GM12878 (cell line): Measurements from ENCODE around the gene RASSF8. TPM values are rescaled to one million over a fixed set of nuclear protein-coding genes. Genes with fewer than 3 reads are reported as not detected.

Experiments used
- ATAC-seq: fragments of 200-7000 bp; cut with Tn5 transposase; 3 replicates; pipeline ENCODE4 v1.9.1; 2020; ENCODE audit warnings: mild to moderate bottlenecking, moderate library complexity
- BruUV-seq: library from RNA; stranded (reverse); fragments of 400-500 nt; replicated peaks from 2 replicates; lab custom pipeline; 2021; lab: Mats Ljungman, UMichigan
- CTCF ChIA-PET: fragments of 300-600 bp; sonication (Branson Sonifier 250); formaldehyde crosslinking; extraction: SDS; loops from one replicate; lab custom pipeline; 2021; ENCODE audit warnings: inconsistent platforms; lab: Yijun Ruan, JAX
- POLR2A ChIA-PET: fragments of 350-600 bp; formaldehyde crosslinking; extraction: SDS; loops from one replicate; lab custom pipeline; 2021; ENCODE audit warnings: inconsistent platforms; lab: Charles Lee
- RAD21 ChIA-PET: fragments of 300-600 bp; sonication (Branson Sonifier 250); formaldehyde crosslinking; loops from one replicate; lab custom pipeline; 2023; ENCODE audit warnings: antibody characterized with exemption; ENCODE audit not compliant: unreplicated experiment; lab: Charles Lee
- SMC1A ChIA-PET: fragments of 300-600 bp; sonication (Branson Sonifier 250); formaldehyde crosslinking; loops from one replicate; lab custom pipeline; 2023; ENCODE audit not compliant: unreplicated experiment, uncharacterized antibody; lab: Charles Lee
- DNase-seq: peaks from one replicate; pipeline ENCODE4 v3.0.0-alpha.2; 2011; ENCODE audit warnings: low read depth, low spot score
- FAIRE-seq: peaks from 3 replicates; lab custom pipeline; 2011; peaks lifted over from hg19 to GRCh38; lab: Jason Lieb, UNC
- H2AFZ ChIP-seq: 2 replicates; pipeline ENCODE4 v1.6.0; 2011; ENCODE audit warnings: low read depth, low read length, control low read depth; ENCODE audit not compliant: control insufficient read depth
- H3K27ac ChIP-seq: 2 replicates; pipeline ENCODE4 v1.5.1; 2011; ENCODE audit warnings: control low read depth; ENCODE audit not compliant: control insufficient read depth, insufficient read depth
- H3K27me3 ChIP-seq, 2 experiments: replicated peaks in 1 of 2; 2 replicates each; pipeline versions ENCODE4 v1.6.0 to v1.6.1; 2011; ENCODE audit warnings: low read length in 1 of 2; ENCODE audit not compliant: control insufficient read depth in 2 of 2, insufficient read depth in 2 of 2
- H3K36me3 ChIP-seq, 2 experiments: 2 replicates each; pipeline ENCODE4 v1.5.1; 2011; ENCODE audit warnings: low read length in 1 of 2; ENCODE audit not compliant: control insufficient read depth in 2 of 2, insufficient read depth in 2 of 2
- H3K4me1 ChIP-seq: 2 replicates; pipeline ENCODE4 v1.6.1; 2011; ENCODE audit warnings: mild to moderate bottlenecking, low read length, moderate library complexity, mixed read lengths; ENCODE audit not compliant: control insufficient read depth, insufficient read depth
- H3K4me2 ChIP-seq: 2 replicates; pipeline ENCODE4 v1.6.0; 2011; ENCODE audit warnings: control low read depth; ENCODE audit not compliant: control insufficient read depth, insufficient read depth
- H3K4me3 ChIP-seq: fragments of 200-600 bp; sonication (generic); 2 replicates; pipeline ENCODE4 v1.5.1; 2016
- H3K79me2 ChIP-seq: 2 replicates; pipeline ENCODE4 v1.6.0; 2011; ENCODE audit warnings: low read length; ENCODE audit not compliant: control insufficient read depth, insufficient read depth
- H3K9ac ChIP-seq: 2 replicates; pipeline ENCODE4 v1.8.0; 2011; ENCODE audit warnings: low read length, control low read depth, mixed read lengths; ENCODE audit not compliant: control insufficient read depth, insufficient read depth
- H3K9me3 ChIP-seq: replicated peaks from 3 replicates; pipeline ENCODE4 v1.5.1; 2011; ENCODE audit warnings: mild to moderate bottlenecking, low read length; ENCODE audit not compliant: control insufficient read depth, insufficient read depth
- H4K20me1 ChIP-seq: 2 replicates; pipeline ENCODE4 v1.6.0; 2011; ENCODE audit not compliant: control insufficient read depth, insufficient read depth
- ASH2L ChIP-seq: fragments of 300-600, 200-600 bp; sonication (generic); IDR thresholded peaks from 2 replicates; pipeline ENCODE4 v1.6.1; 2017; ENCODE audit warnings: low read depth, mild to moderate bottlenecking, borderline replicate concordance
- HDAC6 ChIP-seq: fragments of 200-600 bp; sonication (generic); IDR thresholded peaks from one replicate; pipeline ENCODE4 v1.8.0; 2017; ENCODE audit warnings: antibody characterized with exemption; ENCODE audit not compliant: unreplicated experiment
- HSF1 ChIP-seq: fragments of 150-350 bp; IDR thresholded peaks from 2 replicates; pipeline ENCODE4 v1.6.1; 2014; ENCODE audit warnings: mild to moderate bottlenecking, low read depth, low read length
- IRF5 ChIP-seq: fragments of 450-650 bp; IDR thresholded peaks from 2 replicates; pipeline ENCODE4 v1.6.1; 2017; ENCODE audit warnings: borderline replicate concordance
- KDM1A ChIP-seq: fragments of 200-600 bp; sonication (generic); IDR thresholded peaks from 2 replicates; pipeline ENCODE4 v1.6.1; 2016; ENCODE audit warnings: borderline replicate concordance
- MYB ChIP-seq: fragments of 150-350 bp; IDR thresholded peaks from 2 replicates; pipeline ENCODE4 v1.6.1; 2014; ENCODE audit warnings: mild to moderate bottlenecking, low read depth, low read length, borderline replicate concordance
- MYC ChIP-seq: IDR thresholded peaks from 2 replicates; pipeline ENCODE4 v1.6.1; 2011; ENCODE audit warnings: mild to moderate bottlenecking, low read length, moderate library complexity, inconsistent platforms; ENCODE audit not compliant: insufficient read depth, insufficient replicate concordance, insufficient read length, severe bottlenecking
- NBN ChIP-seq: fragments of 450-650 bp; IDR thresholded peaks from 2 replicates; pipeline ENCODE4 v1.6.1; 2016
- NFIC ChIP-seq: IDR thresholded peaks from 2 replicates; pipeline ENCODE4 v1.6.1; 2012; ENCODE audit warnings: low read depth, mild to moderate bottlenecking, inconsistent platforms, low read length, moderate library complexity
- RAD21 ChIP-seq: IDR thresholded peaks from 2 replicates; pipeline ENCODE4 v1.6.1; 2011; ENCODE audit warnings: mild to moderate bottlenecking, low read depth, low read length, moderate library complexity; ENCODE audit not compliant: insufficient read depth
- SREBF2 ChIP-seq: IDR thresholded peaks from 2 replicates; pipeline ENCODE4 v1.6.1; 2012; ENCODE audit warnings: mild to moderate bottlenecking, low read length
- USF2 ChIP-seq: IDR thresholded peaks from 2 replicates; pipeline ENCODE4 v1.6.1; 2011; ENCODE audit warnings: low read depth, low read length, improper control_type of control experiment, borderline replicate concordance
- ZNF592 ChIP-seq: fragments of 450-650 bp; IDR thresholded peaks from 2 replicates; pipeline ENCODE4 v1.6.1; 2017; ENCODE audit warnings: mild to moderate bottlenecking, moderate library complexity
- WGBS: methylation state at CpG from one replicate; pipeline ENCODE4 v1.1.6; 2016; ENCODE audit warnings: low lambda C conversion rate; ENCODE audit not compliant: insufficient replicate concordance, insufficient coverage; ENCODE audit errors: missing lambda C conversion rate; 5-methylcytosine and 5-hydroxymethylcytosine counted together
- in situ Hi-C: fragments of 300-500 bp; cut with MboI; formaldehyde crosslinking; loops from 9 replicates; pipeline ENCODE4 v1.14.3; 2018; ENCODE audit warnings: mixed read lengths
- intact Hi-C: fragments of 100-400 bp; cut with micrococcal nuclease; formaldehyde crosslinking; loops from one replicate; pipeline ENCODE4 v1.14.2; 2022; ENCODE audit not compliant: unreplicated experiment
- polyA plus RNA-seq, 11 experiments: library from polyadenylated mRNA; depleted of rRNA in 4 of 11; unstranded in 6 of 11; stranded (reverse) in 5 of 11; fragments of >200 nt; fragmentation: Nextera tagmentation in 4 of 11; fragmentation: Illumina TruSeq in 1 of 11; extraction: Ambion mirVana in 4 of 11; extraction: Trizol in 1 of 11; gene quantifications; 1 replicate in 1 of 11; 2 replicates in 10 of 11; pipeline versions ENCODE4 v1.2.1 to v1.2.3, GENCODE V29; 2011 to 2016; ENCODE audit warnings: inconsistent platforms in 2 of 11, missing spikeins in 2 of 11, low read depth in 1 of 11
- total RNA-seq, 4 experiments: library from RNA; depleted of rRNA in 3 of 4; stranded (reverse); fragments of >200 nt in 3 of 4; fragmentation: Illumina TruSeq in 1 of 4; extraction: Trizol in 1 of 4; gene quantifications; 2 replicates each; pipeline versions ENCODE4 v1.2.1 to v1.2.3, GENCODE V29; 2013 to 2021

The RASSF8 gene
- total and polyA plus RNA-seq, 10 of the 15 experiments (the other 5 are each of a cell fraction or from before 2014, with no cell fraction given): 0.06 to 0.18 (median 0.08) TPM; not detected in 6

- ChIA-PET CTCF (interaction anchor here (0.7 to 7.8 kb wide), 32 partner anchors 8 to 578 kb away, joined by 3 to 74 read pairs (median 3); no protein-coding TSS in a partner anchor), RAD21 (interaction anchor here (0.7 to 5.7 kb wide), 20 partner anchors 22 to 591 kb away, joined by 3 to 29 read pairs (median 4); partner anchors contain the start of gene SSPN), POLR2A (interaction anchor here (0.5 to 1.2 kb wide), 3 partner anchors 8 to 218 kb away, joined by 3 to 4 read pairs (median 3); no protein-coding TSS in a partner anchor), SMC1A (interaction anchor here (0.6 to 8.3 kb wide), 25 partner anchors 13 to 708 kb away, joined by 3 to 91 read pairs (median 4); no protein-coding TSS in a partner anchor)
- Histone ChIP-seq H3K4me3 (peak overlapping the region; percentile 64), H3K9me3 (no peaks in the 10 kb centered on the region), H3K79me2 (no peaks in the 10 kb centered on the region), H3K27me3 (peaks cover 10 to 38% of the 10 kb centered on the region in 2 experiments), H3K36me3 (no peaks in the 10 kb centered on the region), H3K9ac (no peak overlapping the region; the same call in 1 of the 2 replicates), H2AFZ (peak overlapping the region; percentile 41), H3K4me2 (peak overlapping the region; percentile 70), H3K27ac (no peak overlapping the region), H4K20me1 (no peaks in the 10 kb centered on the region), H3K4me1 (peaks cover 26% of the 10 kb centered on the region)
- under 1% methylated on average over 57 of the region's 69 CpGs for WGBS
- ATAC-seq (peak; percentile 17), DNase-seq (no peak), FAIRE-seq (no peak)
- BruUV-seq: no TSS peak
- intact Hi-C loops (loop anchor here (5.0 kb wide), 1 partner anchor 149 kb away; no protein-coding TSS in a partner anchor), in situ Hi-C loops (loop anchor here (25.0 kb wide), 1 partner anchor 514 kb away; no protein-coding TSS in a partner anchor)
- TF ChIP-seq NBN (peak; percentile 20; the same call in 1 of the 2 replicates), MYC (no peak), HSF1 (no peak), IRF5 (no peak), ZNF592 (no peak), RAD21 (peak; percentile 38), NFIC (no peak), HDAC6 (no peak), USF2 (no peak; the same call in 1 of the 2 replicates), ASH2L (no peak), MYB (no peak), SREBF2 (no peak), KDM1A (no peak)
Observed at GRCh38 chr12:26122681-26123481, 164.4 kb downstream of the RASSF8 start.
